Medulla oblongata (tissue), 1 donor: ENCODE results near the gene SMTN.
"Not testable (repeated sequence)": the region's sequence is repeated elsewhere in the genome, so short reads cannot be mapped to it uniquely, and the experiment has no call there.

Source experiments
- DNase-seq: peaks from one replicate; pipeline ENCODE4 v3.0.0-alpha.2; 2015; ENCODE audit errors: extremely low spot score

Gene SMTN

DNA sequence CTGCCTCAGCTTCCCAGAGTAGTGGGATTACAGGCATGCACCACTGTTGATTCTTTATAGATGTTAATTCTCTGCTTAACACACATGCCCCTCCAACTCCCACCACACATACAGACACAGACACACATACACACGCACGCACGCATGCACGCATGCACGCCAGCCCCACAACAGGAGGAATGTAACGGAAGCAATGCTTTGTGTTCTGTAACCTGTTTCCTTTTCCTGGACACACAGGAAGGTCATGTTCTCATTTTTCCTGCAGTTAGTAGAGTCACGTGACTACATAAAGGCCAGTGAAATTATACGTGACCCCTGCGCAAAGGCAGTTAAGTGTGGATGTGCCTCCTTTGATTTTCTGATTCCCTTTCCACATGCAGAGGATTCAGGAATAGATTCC, 8.0 kb upstream of the SMTN start:
- DNase-seq, result not testable (repeated sequence)

DNA sequence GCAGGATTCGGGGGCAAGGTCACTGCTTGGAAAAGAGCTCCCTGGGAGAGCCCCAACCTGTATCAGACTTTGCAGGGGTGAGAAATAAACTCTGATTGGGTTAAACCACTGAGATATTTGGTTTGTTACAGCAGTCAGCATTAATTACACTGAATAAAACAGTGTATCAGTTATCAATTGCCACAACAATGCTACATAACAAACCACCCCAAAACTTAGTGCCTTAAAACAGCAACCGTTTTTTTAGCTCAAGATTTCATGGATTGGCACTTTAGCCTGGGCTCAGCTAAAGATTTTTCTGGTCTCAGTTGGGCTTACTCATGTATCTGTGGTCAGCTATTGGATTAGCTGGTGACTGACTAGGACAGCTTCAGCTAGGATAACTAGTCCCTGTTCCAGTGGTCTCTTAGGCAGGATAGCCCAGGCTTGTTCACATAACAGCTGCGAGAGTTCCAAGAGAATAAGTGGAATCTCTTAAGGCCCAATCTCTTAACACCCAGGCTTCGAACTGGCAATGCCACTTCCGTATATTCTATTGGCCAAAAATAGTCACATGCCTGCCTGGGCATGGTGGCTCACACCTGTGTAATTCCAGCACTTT, 7.5 kb upstream of the SMTN start:
- not testable (repeated sequence) for DNase-seq

DNA sequence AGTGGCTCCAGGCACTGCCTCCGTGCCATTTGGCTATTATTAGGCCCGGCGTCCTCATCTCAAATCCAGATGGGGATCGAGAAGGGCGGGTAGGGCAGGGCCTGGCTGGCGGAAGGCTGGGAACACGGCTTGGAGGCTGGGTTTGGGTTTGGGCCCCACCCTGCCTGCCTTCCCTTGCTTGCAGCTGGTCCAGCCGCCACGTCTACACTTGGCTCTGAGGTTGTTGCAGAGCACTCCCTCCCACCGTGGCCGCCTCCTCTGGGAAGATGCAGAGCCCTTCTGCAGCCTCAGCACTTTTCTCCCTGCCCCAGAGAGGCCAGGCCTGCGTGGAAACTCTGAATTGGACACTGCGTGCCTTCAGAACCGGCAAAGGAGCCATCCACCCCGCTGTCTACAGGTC, 5.2 kb upstream of the SMTN start:
- DNase-seq, result no peak

DNA sequence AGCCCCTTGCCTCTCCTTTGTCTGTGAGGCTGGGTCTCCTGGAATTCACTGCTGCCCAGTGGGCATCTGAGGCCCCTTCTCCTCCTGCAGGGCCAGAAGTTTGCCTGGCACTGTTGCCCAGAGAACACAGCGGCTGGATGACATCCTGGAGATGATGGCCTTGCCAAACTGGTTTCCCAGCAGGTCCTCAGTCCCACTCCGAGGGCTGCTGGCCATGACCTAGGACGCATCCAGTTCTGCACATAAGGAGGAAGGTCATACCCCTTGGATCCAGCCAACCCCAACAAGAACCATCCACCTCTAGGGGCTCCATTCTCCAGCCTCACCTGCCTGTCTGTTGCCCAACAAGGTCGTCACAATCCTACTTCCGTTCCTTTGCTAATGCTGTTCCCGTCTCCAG, 3.4 kb upstream of the SMTN start:
- DNase-seq, result no peak

DNA sequence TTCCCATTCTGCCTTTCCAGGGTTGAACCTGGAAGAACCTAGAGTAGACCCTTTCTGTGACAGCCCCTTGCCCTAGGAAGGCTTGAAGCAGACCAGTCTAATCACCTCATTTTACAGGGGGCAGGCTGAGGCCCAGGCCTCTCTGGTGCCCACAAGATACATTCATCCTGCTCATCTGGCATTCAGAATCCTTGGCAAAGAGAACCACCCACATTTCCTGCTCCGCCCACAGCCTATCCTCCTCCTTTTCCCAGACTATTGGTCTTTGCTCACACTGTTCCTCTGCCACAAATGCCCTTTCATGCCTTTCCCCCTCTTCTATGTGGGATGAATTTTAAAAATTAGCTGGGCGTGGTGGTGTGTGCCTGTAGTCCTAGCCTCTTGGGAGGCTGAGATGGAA, 2.7 kb upstream of the SMTN start:
- DNase-seq, result not testable (repeated sequence)

DNA sequence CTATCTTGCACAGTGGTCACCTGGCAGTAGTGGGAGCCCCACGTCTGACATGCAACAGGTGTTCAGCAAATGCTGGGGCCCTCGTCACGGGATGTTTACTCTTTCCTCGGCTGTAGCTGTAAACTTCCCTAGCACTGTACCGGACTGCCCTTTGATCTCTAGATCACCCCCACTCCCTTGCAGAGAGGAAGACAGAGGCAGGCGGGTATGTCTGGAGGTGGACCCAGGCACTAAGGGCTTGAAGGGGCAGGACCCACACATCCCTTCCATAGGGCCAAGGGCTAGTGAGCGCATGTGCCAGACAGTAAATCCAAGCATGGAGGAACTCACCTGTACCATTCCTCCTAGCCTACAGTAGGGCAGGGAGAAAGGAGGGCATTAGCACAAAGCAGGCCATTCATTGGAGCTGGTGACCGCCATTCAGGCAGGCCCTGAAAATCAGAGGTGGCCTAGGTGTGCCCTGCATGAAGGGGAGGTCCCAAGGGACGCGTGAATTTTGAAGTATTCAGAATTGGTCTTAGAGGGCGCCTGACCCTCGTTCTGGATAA, 1.9 kb upstream of the SMTN start:
- no peak for DNase-seq

DNA sequence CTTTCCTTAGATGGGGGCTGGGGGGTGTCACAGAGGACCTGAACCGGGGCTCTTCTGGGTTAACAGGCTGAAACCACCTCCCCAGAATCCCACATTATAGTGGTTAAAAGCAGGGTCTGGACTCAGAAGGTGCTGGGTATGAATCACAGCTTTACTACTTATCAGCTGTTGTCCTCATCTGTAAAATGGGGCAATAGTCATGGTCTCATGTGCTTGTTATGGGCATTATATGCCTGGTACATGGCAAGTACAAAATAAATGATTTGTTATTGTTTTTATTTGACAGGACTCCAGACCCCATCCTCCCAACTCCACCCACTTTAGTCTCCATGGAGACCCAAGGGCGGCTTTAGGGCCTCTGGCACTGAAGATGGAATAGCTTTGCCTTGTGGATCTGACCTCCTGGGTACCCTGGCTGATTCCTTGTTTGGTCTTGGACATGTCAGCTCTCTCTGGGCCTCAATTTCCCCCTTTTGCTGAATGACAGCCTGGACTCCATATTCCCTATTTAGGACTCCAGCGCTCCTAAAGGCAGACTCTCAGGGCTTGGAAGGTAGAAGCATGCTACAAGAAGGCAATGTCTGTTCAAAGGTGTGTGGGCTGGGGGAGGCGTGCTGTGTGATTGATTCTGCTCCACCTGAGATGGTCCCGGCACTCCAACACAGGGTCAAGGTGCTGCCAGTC, 812 bp upstream of the SMTN start:
- DNase-seq, result no peak

DNA sequence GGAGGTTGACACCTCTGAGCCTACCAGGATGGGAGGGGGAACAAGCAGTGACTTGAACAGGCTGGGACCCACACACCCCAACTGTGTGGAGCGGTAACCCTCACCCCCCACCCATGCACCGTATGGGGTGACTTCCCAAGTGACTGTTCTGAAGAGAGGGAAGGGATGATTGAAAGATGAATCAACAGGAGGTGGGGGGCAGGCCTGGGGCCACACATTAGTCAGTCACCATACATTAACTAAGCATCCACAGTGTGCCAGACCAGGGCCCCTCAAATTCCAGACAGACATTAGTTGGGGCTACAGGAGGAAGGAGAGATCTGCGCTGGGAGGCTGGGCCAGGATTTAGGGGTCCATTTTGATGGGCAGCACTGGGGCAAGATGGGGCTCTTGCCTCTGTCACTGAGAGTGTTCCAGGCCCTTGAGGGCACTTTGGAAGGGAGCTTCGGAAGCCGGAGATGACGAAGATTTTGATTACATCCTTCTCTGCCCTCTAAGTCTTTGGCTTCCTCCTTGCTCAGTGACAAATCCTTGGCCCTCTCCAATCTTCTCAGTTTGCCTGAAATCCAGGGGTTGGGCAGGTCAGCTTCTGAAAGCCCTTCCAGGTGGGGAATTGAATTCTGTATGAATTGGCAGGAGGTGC, 966 bp downstream of the SMTN start:
- no peak for DNase-seq

DNA sequence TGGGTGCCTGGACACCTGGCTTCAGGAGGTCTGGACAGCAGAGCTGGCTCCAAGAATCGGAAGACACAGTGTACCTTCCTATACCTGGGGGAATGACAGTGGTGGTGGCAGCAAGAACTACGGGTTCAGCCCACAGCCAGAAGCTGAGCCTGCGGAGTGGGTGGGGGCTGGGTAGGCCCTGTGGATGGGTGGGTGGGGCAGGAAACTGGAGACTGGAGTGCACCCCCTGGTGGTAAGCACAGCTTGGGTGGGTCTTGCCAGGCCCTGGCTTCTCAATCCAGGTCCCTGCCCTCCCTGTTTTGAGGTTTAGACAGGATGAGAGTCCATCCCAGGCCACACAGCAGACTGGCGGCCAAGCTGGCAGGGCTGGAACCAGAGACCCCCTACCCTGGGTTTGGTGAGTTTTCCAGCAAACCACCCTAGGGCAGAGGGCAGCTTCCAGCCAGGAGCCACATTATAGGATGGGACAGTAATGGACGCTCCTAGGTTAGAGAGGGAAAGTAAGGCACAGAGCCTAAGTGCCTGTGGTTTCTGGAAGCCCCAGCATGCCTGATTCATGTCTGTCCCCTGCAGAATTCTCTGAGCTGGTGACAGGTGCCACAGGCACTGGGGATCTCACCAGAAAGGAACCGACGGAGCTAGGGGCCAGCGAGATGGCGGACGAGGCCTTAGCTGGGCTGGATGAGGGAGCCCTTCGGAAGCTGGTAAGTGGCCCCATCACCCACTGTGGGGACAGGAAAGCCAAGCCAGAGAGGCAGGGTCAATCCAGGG, 1.7 kb downstream of the SMTN start:
- DNase-seq, result no peak

DNA sequence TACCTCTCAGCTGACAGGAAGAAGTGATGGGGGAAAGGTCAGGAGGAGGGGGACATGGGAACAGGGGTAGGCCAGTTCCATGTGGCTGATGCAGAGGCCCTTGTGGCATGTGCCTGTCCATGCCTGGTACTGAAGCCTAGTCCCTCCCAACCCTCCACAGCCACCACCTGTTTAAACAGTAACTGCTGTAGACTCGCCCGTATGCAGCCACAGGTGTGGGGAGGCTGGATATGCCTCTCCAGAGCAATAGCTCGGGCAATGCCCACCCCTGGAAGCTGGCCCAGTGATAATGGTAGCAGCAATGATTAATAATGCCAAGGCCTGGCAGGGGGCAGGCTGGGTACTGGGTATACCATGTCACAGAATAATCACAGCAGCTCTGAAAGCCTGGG, 2.3 kb downstream of the SMTN start:
- DNase-seq, result no peak

DNA sequence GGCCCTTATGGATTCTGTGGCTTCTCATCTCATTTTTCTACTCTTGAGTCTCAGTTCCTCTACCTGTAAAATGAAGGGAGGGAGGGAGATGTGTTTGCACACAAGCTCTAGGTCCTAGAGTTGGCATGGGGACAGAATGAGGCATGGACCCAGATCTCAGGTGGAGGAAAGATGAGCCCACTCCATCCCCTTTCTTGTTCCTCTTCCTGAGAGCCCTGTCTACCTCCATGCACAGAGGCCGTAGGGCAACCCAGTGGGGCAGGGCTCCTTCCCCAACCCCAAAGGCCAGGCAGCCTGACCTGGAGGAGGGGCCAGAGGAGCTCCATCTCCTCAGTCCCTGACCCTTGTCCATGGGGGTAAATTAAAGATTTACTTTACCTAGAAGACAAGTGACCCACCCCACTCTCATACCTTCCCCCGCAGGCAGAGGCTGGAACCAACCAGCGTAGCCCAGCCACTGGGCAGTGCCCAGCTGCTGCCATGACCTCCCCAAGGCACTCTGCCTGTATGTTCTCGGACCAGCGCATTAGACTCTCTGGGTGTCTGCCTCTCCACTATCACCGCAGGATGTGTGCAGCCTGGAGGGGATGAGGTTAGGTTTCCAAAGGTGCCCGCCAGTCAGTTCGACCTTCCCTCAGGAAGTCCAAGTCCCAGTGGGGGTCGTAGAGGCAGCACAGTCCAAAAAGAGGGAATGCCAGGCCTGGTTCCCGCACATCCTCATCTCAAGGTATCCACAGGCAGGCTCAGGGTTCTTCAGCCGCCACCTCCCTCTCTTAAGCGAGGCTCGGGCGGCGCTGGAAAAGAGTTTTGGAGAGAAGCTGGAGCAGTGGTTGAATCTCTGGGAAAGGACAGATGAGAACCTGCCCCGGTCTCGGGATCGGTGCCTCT, 3.0 kb downstream of the SMTN start:
- no peak for DNase-seq

DNA sequence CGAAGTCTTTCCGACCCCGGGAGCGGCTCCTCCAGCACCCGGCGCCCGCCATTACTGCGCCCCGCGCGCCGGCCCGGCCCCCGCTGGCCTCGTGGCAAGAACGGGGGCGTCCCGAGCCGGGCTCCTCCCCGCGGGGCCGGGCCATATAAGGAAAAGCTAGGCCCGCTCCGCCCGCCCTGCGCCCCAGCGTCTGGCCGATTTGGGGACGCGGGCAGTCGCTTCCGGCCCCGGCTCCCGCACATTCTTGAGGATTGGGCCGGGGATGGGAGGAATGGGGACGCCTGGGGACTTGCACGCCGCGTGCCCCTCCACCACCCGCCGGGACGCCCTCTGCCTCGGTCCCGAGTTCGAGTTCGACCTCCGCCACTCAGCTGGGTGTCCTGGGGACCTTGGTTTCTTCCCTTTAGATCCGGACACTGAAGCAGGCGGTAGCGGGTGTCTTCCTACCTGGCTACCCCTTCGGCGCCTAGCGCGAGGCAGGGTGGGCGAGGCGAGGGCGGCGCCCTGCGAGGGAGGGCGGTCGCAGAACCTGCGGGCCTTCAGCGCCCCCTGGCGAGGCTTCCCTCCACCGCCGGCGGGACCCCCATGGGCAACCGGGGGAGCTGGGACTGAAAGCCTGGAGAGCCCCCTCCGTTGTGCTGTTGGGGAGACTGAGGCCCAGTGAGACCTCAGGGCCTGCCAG, 3.8 kb downstream of the SMTN start:
- DNase-seq, result peak; percentile 90

DNA sequence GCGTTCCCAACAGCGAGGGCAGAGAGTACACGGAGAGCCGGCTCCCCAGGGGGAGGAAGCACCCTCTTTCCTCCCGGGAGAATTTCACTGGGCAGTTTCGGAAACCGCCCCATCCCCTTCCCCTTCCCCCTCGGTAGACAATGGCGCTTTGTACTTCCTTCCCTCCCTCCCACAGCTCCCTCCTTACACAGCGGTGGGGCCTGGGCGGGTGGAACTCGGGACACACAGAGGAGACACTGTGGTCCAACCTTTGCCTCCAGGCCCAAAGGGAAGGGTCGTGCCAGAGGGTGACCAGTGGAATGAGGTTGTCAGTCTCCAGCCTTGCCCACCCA, 4.3 kb downstream of the SMTN start:
- peak; percentile 86 for DNase-seq

DNA sequence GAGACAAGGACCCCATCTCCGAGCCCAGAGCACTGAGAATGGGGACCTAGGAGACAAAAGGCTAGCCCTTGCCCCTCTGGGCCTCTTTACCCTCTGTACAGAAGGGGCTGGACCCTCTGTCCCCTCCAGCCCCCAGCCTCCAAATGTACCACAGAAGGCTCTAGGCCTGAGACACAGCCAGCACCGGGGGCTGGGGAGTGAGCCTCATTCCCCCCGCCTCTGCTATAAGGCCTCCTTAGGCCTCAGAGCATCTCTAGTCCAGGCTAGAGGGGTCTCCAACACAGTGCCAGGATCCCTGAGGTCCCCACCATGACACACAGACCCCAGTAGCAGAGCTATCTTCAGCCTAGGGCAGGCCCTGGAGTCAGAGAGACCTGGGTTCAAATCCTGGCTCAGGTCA, 4.8 kb downstream of the SMTN start:
- no peak for DNase-seq

DNA sequence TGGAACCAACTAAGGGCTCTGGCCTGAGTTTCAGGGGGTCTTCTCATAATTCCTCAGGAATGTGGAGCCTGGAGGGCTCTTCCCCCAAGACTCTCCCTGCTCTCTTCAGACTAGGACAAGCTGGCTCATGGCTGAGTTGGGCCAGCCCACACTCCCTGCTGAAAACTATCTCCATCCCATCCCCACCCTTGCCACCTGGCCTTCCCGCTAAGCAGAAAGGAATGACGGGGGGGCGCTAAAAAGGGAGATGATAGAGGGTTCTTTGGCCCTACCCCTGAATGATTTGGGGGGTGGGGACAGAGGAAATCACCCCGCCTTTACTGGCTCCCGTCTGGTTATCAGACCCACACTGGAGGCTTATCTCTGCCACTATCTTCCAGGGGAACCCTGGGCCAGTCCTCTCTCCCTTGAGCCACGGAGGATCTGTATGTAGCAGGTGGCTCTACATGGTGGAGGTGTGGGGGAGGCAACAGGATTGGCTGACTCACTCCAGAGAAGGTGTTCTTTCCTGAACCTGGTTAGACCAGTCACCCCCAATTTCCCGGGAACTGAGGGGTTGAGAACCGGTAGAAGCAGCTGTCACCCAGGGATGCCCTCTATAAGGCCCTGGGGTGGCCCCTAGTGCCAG, 5.7 kb downstream of the SMTN start:
- DNase-seq, result no peak

DNA sequence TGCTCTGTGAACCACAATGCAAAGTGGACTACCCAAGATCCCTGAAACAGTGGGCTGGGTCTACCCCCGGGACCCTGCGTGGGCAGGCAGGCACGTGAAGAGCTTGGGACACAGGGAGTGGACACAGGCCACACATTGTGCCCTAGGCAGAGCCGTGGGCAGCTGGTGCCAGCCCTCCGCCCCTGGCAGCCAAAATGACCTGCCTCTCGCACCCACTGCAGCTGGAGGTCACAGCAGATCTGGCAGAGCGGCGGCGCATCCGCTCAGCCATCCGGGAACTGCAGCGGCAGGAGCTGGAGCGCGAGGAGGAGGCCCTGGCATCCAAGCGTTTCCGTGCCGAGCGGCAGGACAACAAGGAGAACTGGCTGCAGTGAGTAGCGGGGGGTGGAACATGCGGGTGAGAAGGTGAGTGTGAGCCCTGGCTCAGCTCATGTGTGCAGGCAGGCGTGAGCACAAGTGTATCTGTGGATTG, 6.7 kb downstream of the SMTN start:
- DNase-seq, result no peak

DNA sequence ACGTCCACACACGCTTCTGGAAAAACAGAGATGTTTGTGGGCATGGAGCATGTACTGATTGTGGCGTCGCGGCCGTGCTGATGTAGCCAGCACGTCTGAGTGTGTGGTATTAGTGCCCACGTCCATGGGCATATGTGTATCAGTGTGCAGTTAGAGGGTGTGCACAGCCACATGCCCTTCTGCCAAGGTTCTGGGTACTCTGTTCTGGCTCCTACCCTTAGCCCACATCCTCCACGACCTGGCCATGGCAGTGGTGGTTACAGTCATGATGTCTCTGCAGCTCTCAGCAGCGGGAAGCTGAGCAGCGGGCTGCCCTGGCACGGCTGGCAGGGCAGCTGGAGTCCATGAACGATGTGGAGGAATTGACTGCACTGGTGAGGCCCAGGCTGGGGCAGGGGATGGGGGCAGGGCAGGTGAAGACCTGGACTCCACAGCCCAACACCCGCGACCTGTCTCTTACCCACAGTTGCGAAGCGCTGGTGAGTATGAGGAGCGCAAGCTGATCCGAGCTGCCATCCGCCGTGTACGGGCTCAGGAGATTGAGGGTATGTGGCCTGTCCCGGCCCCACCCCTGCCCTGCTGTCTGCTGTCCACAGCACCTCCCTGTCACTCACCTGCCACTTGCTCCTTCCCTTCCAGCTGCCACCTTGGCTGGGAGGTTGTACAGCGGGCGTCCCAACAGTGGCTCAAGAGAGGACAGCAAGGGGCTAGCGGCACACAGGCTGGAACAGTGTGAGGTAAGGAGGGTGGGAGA, 7.3 kb downstream of the SMTN start:
- no peak for DNase-seq

DNA sequence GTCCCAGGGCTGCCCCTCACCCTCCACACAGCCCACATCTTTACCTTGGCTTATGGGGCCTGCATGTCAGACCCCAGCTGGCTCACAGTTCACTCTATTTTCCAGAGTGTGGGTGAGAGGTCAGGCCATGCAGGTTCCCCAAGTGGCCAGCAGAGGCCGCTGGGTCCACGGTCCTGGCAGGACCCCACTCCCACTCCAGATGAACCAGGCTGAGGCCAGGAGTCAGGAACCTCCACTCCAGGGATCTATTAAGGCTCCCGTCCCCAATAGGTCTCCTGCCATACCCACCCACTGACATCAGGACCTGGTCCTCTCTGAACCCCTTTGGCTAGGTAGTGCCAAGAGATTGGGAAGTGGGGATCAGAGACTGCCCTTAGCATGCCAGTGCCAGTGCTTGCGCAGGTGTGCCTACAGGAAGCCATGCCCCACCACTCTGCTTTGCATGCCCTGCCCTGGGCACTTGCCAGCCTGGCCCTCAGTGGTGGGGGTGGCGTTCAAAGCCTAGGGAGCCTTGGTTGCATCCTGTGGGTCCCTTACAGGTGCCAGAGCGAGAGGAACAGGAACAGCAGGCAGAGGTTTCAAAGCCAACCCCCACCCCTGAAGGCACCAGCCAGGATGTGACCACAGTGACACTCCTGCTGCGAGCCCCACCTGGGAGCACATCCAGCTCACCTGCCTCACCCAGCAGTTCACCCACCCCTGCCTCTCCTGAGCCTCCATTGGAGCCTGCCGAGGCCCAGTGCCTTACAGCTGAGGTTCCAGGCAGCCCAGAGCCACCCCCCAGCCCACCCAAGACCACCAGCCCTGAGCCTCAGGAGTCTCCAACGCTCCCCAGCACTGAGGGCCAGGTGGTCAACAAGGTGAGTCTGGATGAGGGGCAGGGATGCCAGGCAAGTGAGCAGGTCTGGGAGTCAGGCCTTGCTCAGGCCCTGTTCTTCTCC, 8.3 kb downstream of the SMTN start:
- DNase-seq, result peak; percentile 66
